Body of pancreas (tissue), 4 donors: Measurements from ENCODE around the gene SRPK2. TPM values are rescaled to one million over a fixed set of nuclear protein-coding genes. Genes with fewer than 3 reads are reported as not detected.
"Not testable (repeated sequence)": the region's sequence is repeated elsewhere in the genome, so short reads cannot be mapped to it uniquely, and the experiment has no call there.

Experiments
- ATAC-seq: fragments of 150-250 bp; one replicate; pipeline ENCODE4 v1.9.1; 2016
- DNase-seq, 4 donors: peaks; one replicate each; pipeline ENCODE4 v3.0.0-alpha.2; 2019
- H3K27ac ChIP-seq, 4 donors: fragments of 200-600 bp; sonication (generic); 1 replicate in 3 of 4; 2 replicates in 1 of 4; pipeline versions ENCODE4 v1.5.1 to v1.6.1; 2016 to 2019; ENCODE audit warnings: mild to moderate bottlenecking in 1 of 4, mixed read lengths in 1 of 4, moderate library complexity in 1 of 4
- H3K27me3 ChIP-seq, 2 donors: fragments of 200-600 bp; sonication (generic); one replicate each; pipeline ENCODE4 v1.6.0; 2016; ENCODE audit warnings: mild to moderate bottlenecking in 1 of 2
- H3K36me3 ChIP-seq, 2 donors: fragments of 200-600 bp; sonication (generic); replicated peaks in 1 of 2; 2 replicates each; pipeline ENCODE4 v1.5.1; 2016; ENCODE audit warnings: low read depth in 2 of 2; ENCODE audit not compliant: insufficient read depth in 1 of 2
- H3K4me1 ChIP-seq: fragments of 200-600 bp; sonication (generic); one replicate; pipeline ENCODE4 v1.6.0; 2016
- H3K4me3 ChIP-seq, 2 donors: fragments of 200-600 bp; sonication (generic); 1 replicate in 1 of 2; 2 replicates in 1 of 2; pipeline ENCODE4 v1.5.1; 2016 to 2019
- H3K9me3 ChIP-seq, 3 donors: fragments of 200-600 bp; sonication (generic); 1 replicate in 2 of 3; 2 replicates in 1 of 3; pipeline ENCODE4 v1.5.1; 2016
- POLR2A ChIP-seq, 3 donors: fragments of 450-650 bp; IDR thresholded peaks; one replicate each; pipeline ENCODE4 v1.6.1; 2016; ENCODE audit warnings: antibody characterized with exemption in 3 of 3, mild to moderate bottlenecking in 2 of 3
- WGBS, 2 donors: methylation state at CpG; one replicate each; pipeline ENCODE4 v1.1.5; 2017; 5-methylcytosine and 5-hydroxymethylcytosine counted together
- intact Hi-C: fragments of 100-400 bp; cut with DNase I; formaldehyde crosslinking; loops from one replicate; pipeline ENCODE4 v1.15.1; 2023
- total RNA-seq, 2 donors: library from RNA; depleted of rRNA; stranded (reverse); fragments of >200 nt; gene quantifications; one replicate each; pipeline ENCODE4 v1.1.0, GENCODE V29; 2016
- TF ChIP-seq, protein P1 (sequence below), 7 experiments: fragments of 450-650 bp in 4 of 7; fragments of 200-600 bp in 3 of 7; sonication (generic) in 3 of 7; IDR thresholded peaks; one replicate each; pipeline ENCODE4 v1.5.1; 2016 to 2019; ENCODE audit warnings: antibody characterized with exemption in 7 of 7

SRPK2 gene
- total RNA-seq, 2 donors from 2014 or later, result 23.4 to 31.1 TPM

- H3K27me3 ChIP-seq, result no peaks in the 10 kb centered on the region
- intact Hi-C loops, result no loop called here
- no peaks in the 10 kb centered on the region for H3K9me3 ChIP-seq
- H3K27ac ChIP-seq, result no peak overlapping the region
- TF ChIP-seq, protein P1, sequence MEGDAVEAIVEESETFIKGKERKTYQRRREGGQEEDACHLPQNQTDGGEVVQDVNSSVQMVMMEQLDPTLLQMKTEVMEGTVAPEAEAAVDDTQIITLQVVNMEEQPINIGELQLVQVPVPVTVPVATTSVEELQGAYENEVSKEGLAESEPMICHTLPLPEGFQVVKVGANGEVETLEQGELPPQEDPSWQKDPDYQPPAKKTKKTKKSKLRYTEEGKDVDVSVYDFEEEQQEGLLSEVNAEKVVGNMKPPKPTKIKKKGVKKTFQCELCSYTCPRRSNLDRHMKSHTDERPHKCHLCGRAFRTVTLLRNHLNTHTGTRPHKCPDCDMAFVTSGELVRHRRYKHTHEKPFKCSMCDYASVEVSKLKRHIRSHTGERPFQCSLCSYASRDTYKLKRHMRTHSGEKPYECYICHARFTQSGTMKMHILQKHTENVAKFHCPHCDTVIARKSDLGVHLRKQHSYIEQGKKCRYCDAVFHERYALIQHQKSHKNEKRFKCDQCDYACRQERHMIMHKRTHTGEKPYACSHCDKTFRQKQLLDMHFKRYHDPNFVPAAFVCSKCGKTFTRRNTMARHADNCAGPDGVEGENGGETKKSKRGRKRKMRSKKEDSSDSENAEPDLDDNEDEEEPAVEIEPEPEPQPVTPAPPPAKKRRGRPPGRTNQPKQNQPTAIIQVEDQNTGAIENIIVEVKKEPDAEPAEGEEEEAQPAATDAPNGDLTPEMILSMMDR (IDR thresholded peaks at IDR 0.05), result no peak
- TF ChIP-seq POLR2A (IDR thresholded peaks at IDR 0.05), result no peak
- no peak overlapping the region for H3K4me3 ChIP-seq
- ATAC-seq (no peak), DNase-seq (no peak)
- no peaks in the 10 kb centered on the region for H3K4me1 ChIP-seq
- WGBS, 2 donors, result 94% methylated on average over 2 of the region's 2 CpGs; no CpG with 5 or more reads in 1 of the 2 donors
- no peaks in the 10 kb centered on the region for H3K36me3 ChIP-seq
Observed at GRCh38 chr7:105423987-105424386, 35.3 kb upstream of the SRPK2 start.

- DNase-seq (no peak), ATAC-seq (no peak)
- intact Hi-C loops, result no loop called here
- Histone ChIP-seq H3K27ac (no peak overlapping the region), H3K36me3 (no peaks in the 10 kb centered on the region), H3K4me1 (no peaks in the 10 kb centered on the region), H3K27me3 (no peaks in the 10 kb centered on the region), H3K4me3 (no peak overlapping the region), H3K9me3 (no peaks in the 10 kb centered on the region)
- WGBS, 2 donors, result 79 to 80% methylated on average over 8 of the region's 8 CpGs
- no peak for TF ChIP-seq POLR2A (IDR thresholded peaks at IDR 0.05)
- TF ChIP-seq, protein P1 (IDR thresholded peaks at IDR 0.05), result no peak
Observed at GRCh38 chr7:105413887-105414437, 25.2 kb upstream of the SRPK2 start.

DNA sequence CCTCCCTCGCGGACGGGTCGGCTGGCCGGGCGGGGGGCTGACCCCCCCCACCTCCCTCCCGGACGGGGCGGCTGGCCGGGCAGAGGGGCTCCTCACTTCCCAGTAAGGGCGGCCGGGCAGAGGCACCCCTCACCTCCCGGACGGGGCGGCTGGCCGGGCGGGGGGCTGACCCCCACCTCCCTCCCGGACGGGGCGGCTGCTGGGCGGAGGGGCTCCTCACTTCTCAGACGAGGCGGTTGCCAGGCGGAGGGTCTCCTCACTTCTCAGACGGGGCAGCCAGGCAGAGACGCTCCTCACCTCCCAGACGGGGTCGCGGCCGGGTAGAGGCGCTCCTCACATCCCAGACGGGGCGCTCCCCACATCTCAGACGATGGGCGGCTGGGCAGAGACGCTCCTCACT lies 22.1 kb upstream of the SRPK2 start:
- intact Hi-C loops, H3K4me1 ChIP-seq, H3K27me3 ChIP-seq, H3K36me3 ChIP-seq, H3K4me3 ChIP-seq, H3K9me3 ChIP-seq, ATAC-seq, DNase-seq, H3K27ac ChIP-seq: not testable (repeated sequence)
- WGBS, 2 donors, result no CpG with 5 or more reads among the region's 36 CpGs

DNA sequence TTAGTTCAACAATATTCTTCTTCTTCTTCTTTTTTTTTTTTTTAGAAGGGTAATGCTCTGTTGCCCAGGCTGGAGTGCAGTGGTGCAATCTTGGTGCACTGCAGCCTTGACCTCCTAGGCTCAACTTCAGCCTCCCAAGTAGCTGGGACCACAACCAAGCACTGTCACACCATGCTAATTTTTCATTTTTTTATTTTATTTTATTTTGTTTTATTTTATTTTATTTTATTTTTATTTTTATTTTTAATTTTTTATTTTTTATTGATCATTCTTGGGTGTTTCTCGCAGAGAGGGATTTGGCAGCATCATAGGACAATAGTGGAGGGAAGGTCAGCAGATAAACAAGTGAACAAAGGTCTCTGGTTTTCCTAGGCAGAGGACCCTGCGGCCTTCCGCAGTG lies 21.1 kb upstream of the SRPK2 start:
- H3K9me3 ChIP-seq, DNase-seq, ATAC-seq, H3K27ac ChIP-seq, H3K36me3 ChIP-seq, H3K27me3 ChIP-seq, intact Hi-C loops, H3K4me1 ChIP-seq, H3K4me3 ChIP-seq: not testable (repeated sequence)
- WGBS, 2 donors, result 71 to 82% methylated on average over 1 to 3 of the region's 3 CpGs

DNA sequence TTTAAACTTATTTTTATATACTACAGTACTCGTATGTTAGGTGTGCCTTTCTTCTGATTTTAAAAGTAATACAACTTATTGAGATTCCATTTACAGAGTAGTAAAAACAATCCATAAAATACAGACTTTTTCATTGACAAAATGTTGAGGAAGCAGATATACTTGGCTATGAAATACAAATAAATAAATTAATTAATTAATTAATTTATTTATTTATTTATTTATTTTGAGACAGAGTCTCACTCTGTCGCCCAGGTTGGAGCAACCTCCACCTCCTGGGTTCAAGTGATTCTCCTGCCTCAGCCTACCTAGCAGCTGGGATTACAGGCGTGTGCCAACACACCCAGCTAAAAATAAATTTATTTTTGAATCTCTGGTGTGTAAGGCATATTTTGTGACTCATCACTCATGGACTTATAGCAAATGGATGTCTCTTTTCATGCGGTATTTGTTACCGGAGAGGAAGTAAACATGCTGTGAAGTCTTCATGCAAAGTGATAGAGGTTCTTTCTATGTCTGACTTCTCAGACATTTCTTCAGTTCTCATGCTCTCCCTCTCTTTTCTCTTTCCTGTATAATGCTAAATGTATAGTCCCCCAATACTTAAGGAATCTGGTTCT lies 20.2 kb upstream of the SRPK2 start:
- TF ChIP-seq, protein P1 (IDR thresholded peaks at IDR 0.05), result no peak
- TF ChIP-seq POLR2A (IDR thresholded peaks at IDR 0.05), result no peak
- 89 to 94% methylated on average over 5 of the region's 5 CpGs for WGBS, 2 donors
- intact Hi-C loops, result no loop called here

GRCh38 chr7:105403128-105403527 lies 14.4 kb upstream of the SRPK2 start:
- Histone ChIP-seq H3K27ac (no peak overlapping the region), H3K36me3 (no peaks in the 10 kb centered on the region), H3K9me3 (no peaks in the 10 kb centered on the region), H3K4me3 (no peak overlapping the region), H3K4me1 (peaks cover 8% of the 10 kb centered on the region), H3K27me3 (no peaks in the 10 kb centered on the region)
- no peak for DNase-seq
- WGBS, 2 donors, result 86 to 87% methylated on average over 6 of the region's 6 CpGs
- ATAC-seq, result no peak
- intact Hi-C loops, result no loop called here
- no peak for TF ChIP-seq POLR2A (IDR thresholded peaks at IDR 0.05)
- TF ChIP-seq, protein P1 (IDR thresholded peaks at IDR 0.05), result no peak

More for the DNA sequence above, 20.2 kb upstream of the SRPK2 start:
- Histone ChIP-seq H3K27ac (no peak overlapping the region), H3K4me1 (no peaks in the 10 kb centered on the region), H3K27me3 (no peaks in the 10 kb centered on the region), H3K4me3 (no peak overlapping the region), H3K36me3 (no peaks in the 10 kb centered on the region), H3K9me3 (no peaks in the 10 kb centered on the region)
- no peak for DNase-seq
- ATAC-seq, result no peak
